ENCODE data around the gene ANKS1B. TPM values are rescaled to one million over a fixed set of nuclear protein-coding genes. Genes with fewer than 3 reads are reported as not detected.

The ANKS1B gene
- total and polyA plus RNA-seq, 4 experiments from 2014 or later = 0.28 to 0.55 TPM; not detected in 2

DNA sequence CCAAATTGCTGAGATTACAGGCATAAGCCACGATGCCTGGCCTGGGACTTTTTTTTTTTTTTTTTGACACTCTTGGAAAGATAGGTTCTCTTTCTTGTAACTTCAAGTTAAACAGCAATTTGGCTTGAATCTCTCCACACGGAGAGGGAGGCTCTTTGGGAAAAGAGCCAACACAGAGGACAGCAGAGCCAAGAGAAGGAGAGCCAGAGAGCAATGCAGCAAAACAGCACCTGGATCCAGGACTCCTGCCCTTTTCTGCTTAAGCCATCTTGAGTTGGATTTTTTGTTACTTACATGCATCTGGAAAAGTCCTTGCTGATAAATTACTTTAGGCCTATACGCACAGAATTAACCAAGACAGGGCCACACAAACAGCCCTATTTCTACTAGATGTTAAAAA, 1162.9 kb downstream of the ANKS1B start:
- Histone ChIP-seq H3K27ac (ENCODE audit: low read depth, low read length) (no peak overlapping the region), H3K27me3 (ENCODE audit: insufficient read depth, low read length) (no peaks in the 10 kb centered on the region), H3K36me3 (ENCODE audit: insufficient read depth, low read length) (no peaks in the 10 kb centered on the region), H3K4me3 (ENCODE audit: low read length in 2 of 2) (no peak overlapping the region), H3K4me1 (ENCODE audit: insufficient read depth, low read length) (no peaks in the 10 kb centered on the region), H3K9me3 (ENCODE audit: control insufficient read depth in 1 of 2, low read length in 2 of 2) (no peaks in the 10 kb centered on the region)
- Mint-ChIP-seq H3K27ac (no peak overlapping the region), H3K27me3 (peaks cover 12 to 14% of the 10 kb centered on the region in 2 donors), H3K4me3 (no peak overlapping the region), H3K9me3 (no peaks in the 10 kb centered on the region), H3K36me3 (no peaks in the 10 kb centered on the region), H3K4me1 (no peaks in the 10 kb centered on the region)
- intact Hi-C loops (cut with micrococcal nuclease) = no loop called here
- CTCF ChIA-PET (ENCODE audit: partially characterized antibody) = interaction anchor here (0.7 kb wide), 1 partner anchor 40 kb away, joined by 3 read pairs; no protein-coding TSS in a partner anchor
- no peak for DNase-seq
- POLR2A ChIA-PET (ENCODE audit: partially characterized antibody) = no interaction called here

DNA sequence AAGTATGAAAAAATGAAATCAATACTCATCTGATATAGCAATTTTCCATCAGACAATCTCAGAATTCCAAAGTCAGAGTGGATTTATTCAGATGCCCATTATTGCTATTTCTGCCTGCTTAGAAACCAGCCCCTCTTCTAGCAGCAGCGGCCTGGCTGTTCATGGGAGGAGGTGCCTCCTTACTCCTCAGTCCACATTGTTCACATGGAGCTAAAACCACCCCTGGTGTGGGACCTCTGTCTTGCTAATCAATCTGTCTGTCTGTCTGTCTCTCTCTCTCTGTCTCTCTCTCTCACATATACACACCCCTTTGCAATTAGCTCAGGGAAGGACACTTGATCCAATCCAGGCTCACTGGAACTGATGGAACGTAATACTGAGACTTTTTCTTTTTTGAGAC, 1163.5 kb downstream of the ANKS1B start:
- H3K27me3 Mint-ChIP-seq = peaks cover 13 to 14% of the 10 kb centered on the region in 2 donors
- Histone ChIP-seq H3K4me1 (ENCODE audit: insufficient read depth, low read length) (no peaks in the 10 kb centered on the region), H3K27ac (ENCODE audit: low read depth, low read length) (no peak overlapping the region), H3K36me3 (ENCODE audit: insufficient read depth, low read length) (no peaks in the 10 kb centered on the region), H3K27me3 (ENCODE audit: insufficient read depth, low read length) (no peaks in the 10 kb centered on the region), H3K4me3 (ENCODE audit: low read length in 2 of 2) (no peak overlapping the region), H3K9me3 (ENCODE audit: control insufficient read depth in 1 of 2, low read length in 2 of 2) (no peaks in the 10 kb centered on the region)
- intact Hi-C loops (cut with micrococcal nuclease) = no loop called here
- H3K4me3 Mint-ChIP-seq = no peak overlapping the region
- no peak overlapping the region for H3K27ac Mint-ChIP-seq
- no peak for DNase-seq
- ChIA-PET POLR2A (ENCODE audit: partially characterized antibody) (no interaction called here), CTCF (ENCODE audit: partially characterized antibody) (interaction anchor here (0.7 kb wide), 1 partner anchor 39 kb away, joined by 3 read pairs; no protein-coding TSS in a partner anchor)
- no peaks in the 10 kb centered on the region for H3K9me3 Mint-ChIP-seq
- H3K36me3 Mint-ChIP-seq = no peaks in the 10 kb centered on the region
- H3K4me1 Mint-ChIP-seq = no peaks in the 10 kb centered on the region

GRCh38 chr12:98819821-98820404, 1164.8 kb downstream of the ANKS1B start:
- intact Hi-C loops (cut with micrococcal nuclease) = no loop called here

DNA sequence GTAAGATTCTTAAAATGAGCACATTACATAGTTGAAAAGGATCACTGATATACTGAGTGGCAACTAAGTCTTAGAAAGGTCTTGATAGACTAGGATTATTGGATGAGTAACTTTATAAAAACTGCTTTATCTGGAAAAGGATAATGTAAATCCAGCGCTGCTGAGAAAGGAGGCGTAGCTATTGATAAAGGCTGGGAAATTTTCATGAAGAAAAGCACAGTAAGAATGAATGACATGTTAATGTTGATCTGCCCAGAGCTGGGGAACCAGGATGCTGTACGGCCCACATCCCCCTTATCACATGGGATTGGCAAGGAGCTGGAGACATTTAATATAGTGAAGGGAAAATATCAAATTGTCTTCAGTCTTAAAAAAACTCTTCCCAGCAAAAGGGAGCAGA, 1165.7 kb downstream of the ANKS1B start:
- Mint-ChIP-seq H3K4me3 (no peak overlapping the region), H3K27ac (no peak overlapping the region), H3K36me3 (no peaks in the 10 kb centered on the region), H3K9me3 (peaks cover 0 to 3% (median 0%) of the 10 kb centered on the region in 8 donors), H3K27me3 (peaks cover 24 to 25% of the 10 kb centered on the region in 2 donors), H3K4me1 (no peaks in the 10 kb centered on the region)
- no peaks in the 10 kb centered on the region for H3K27me3 ChIP-seq (ENCODE audit: insufficient read depth, low read length)
- intact Hi-C loops (cut with micrococcal nuclease) = no loop called here
- ChIA-PET POLR2A (ENCODE audit: partially characterized antibody) (no interaction called here), CTCF (ENCODE audit: partially characterized antibody) (no interaction called here)
- H3K27ac ChIP-seq (ENCODE audit: low read depth, low read length) = no peak overlapping the region
- H3K36me3 ChIP-seq (ENCODE audit: insufficient read depth, low read length) = no peaks in the 10 kb centered on the region
- DNase-seq = no peak
- H3K9me3 ChIP-seq (ENCODE audit: control insufficient read depth in 1 of 2, low read length in 2 of 2) = no peaks in the 10 kb centered on the region
- H3K4me3 ChIP-seq (ENCODE audit: low read length in 2 of 2) = no peak overlapping the region
- H3K4me1 ChIP-seq (ENCODE audit: insufficient read depth, low read length) = no peaks in the 10 kb centered on the region

More at GRCh38 chr12:98819821-98820404, 1164.8 kb downstream of the ANKS1B start:
- H3K9me3 ChIP-seq (ENCODE audit: control insufficient read depth in 1 of 2, low read length in 2 of 2) = no peaks in the 10 kb centered on the region
- H3K27ac ChIP-seq (ENCODE audit: low read depth, low read length) = no peak overlapping the region
- Mint-ChIP-seq H3K4me1 (no peaks in the 10 kb centered on the region), H3K9me3 (peaks cover 0 to 3% (median 0%) of the 10 kb centered on the region in 8 donors), H3K36me3 (no peaks in the 10 kb centered on the region), H3K27me3 (peaks cover 20 to 23% of the 10 kb centered on the region in 2 donors), H3K27ac (no peak overlapping the region), H3K4me3 (no peak overlapping the region)
- POLR2A ChIA-PET (ENCODE audit: partially characterized antibody) = no interaction called here
- CTCF ChIA-PET (ENCODE audit: partially characterized antibody) = no interaction called here
- no peak for DNase-seq
- H3K4me3 ChIP-seq (ENCODE audit: low read length in 2 of 2) = no peak overlapping the region
- H3K36me3 ChIP-seq (ENCODE audit: insufficient read depth, low read length) = no peaks in the 10 kb centered on the region
- no peaks in the 10 kb centered on the region for H3K27me3 ChIP-seq (ENCODE audit: insufficient read depth, low read length)
- no peaks in the 10 kb centered on the region for H3K4me1 ChIP-seq (ENCODE audit: insufficient read depth, low read length)

- Mint-ChIP-seq H3K27me3 (peaks cover 24 to 25% of the 10 kb centered on the region in 2 donors), H3K9me3 (peaks cover 0 to 3% (median 0%) of the 10 kb centered on the region in 8 donors), H3K4me1 (no peaks in the 10 kb centered on the region), H3K27ac (no peak overlapping the region), H3K4me3 (no peak overlapping the region), H3K36me3 (no peaks in the 10 kb centered on the region)
- no peak for DNase-seq
- ChIA-PET CTCF (ENCODE audit: partially characterized antibody) (no interaction called here), POLR2A (ENCODE audit: partially characterized antibody) (no interaction called here)
- Histone ChIP-seq H3K4me3 (ENCODE audit: low read length in 2 of 2) (no peak overlapping the region), H3K36me3 (ENCODE audit: insufficient read depth, low read length) (no peaks in the 10 kb centered on the region), H3K27ac (ENCODE audit: low read depth, low read length) (no peak overlapping the region), H3K27me3 (ENCODE audit: insufficient read depth, low read length) (no peaks in the 10 kb centered on the region), H3K9me3 (ENCODE audit: control insufficient read depth in 1 of 2, low read length in 2 of 2) (no peaks in the 10 kb centered on the region), H3K4me1 (ENCODE audit: insufficient read depth, low read length) (no peaks in the 10 kb centered on the region)
- intact Hi-C loops (cut with micrococcal nuclease) = no loop called here
Measured at GRCh38 chr12:98818239-98818638, 1166.5 kb downstream of the ANKS1B start.

GRCh38 chr12:98817742-98818141, 1167.0 kb downstream of the ANKS1B start:
- Mint-ChIP-seq H3K4me3 (no peak overlapping the region), H3K9me3 (peaks cover 0 to 3% (median 0%) of the 10 kb centered on the region in 8 donors), H3K27ac (no peak overlapping the region), H3K27me3 (peaks cover 24 to 25% of the 10 kb centered on the region in 2 donors), H3K4me1 (no peaks in the 10 kb centered on the region), H3K36me3 (no peaks in the 10 kb centered on the region)
- Histone ChIP-seq H3K4me1 (ENCODE audit: insufficient read depth, low read length) (no peaks in the 10 kb centered on the region), H3K4me3 (ENCODE audit: low read length in 2 of 2) (no peak overlapping the region), H3K27ac (ENCODE audit: low read depth, low read length) (no peak overlapping the region), H3K27me3 (ENCODE audit: insufficient read depth, low read length) (no peaks in the 10 kb centered on the region), H3K36me3 (ENCODE audit: insufficient read depth, low read length) (no peaks in the 10 kb centered on the region), H3K9me3 (ENCODE audit: control insufficient read depth in 1 of 2, low read length in 2 of 2) (no peaks in the 10 kb centered on the region)
- no peak for DNase-seq
- intact Hi-C loops (cut with micrococcal nuclease) = no loop called here
- POLR2A ChIA-PET (ENCODE audit: partially characterized antibody) = no interaction called here
- CTCF ChIA-PET (ENCODE audit: partially characterized antibody) = no interaction called here

- Mint-ChIP-seq H3K9me3 (peaks cover 0 to 3% (median 0%) of the 10 kb centered on the region in 8 donors), H3K27ac (no peak overlapping the region), H3K4me3 (no peak overlapping the region), H3K36me3 (no peaks in the 10 kb centered on the region), H3K4me1 (no peaks in the 10 kb centered on the region), H3K27me3 (peaks cover 24 to 29% of the 10 kb centered on the region in 2 donors)
- Histone ChIP-seq H3K4me3 (ENCODE audit: low read length in 2 of 2) (no peak overlapping the region), H3K4me1 (ENCODE audit: insufficient read depth, low read length) (no peaks in the 10 kb centered on the region), H3K36me3 (ENCODE audit: insufficient read depth, low read length) (no peaks in the 10 kb centered on the region), H3K27me3 (ENCODE audit: insufficient read depth, low read length) (no peaks in the 10 kb centered on the region), H3K27ac (ENCODE audit: low read depth, low read length) (no peak overlapping the region), H3K9me3 (ENCODE audit: control insufficient read depth in 1 of 2, low read length in 2 of 2) (no peaks in the 10 kb centered on the region)
- CTCF ChIA-PET (ENCODE audit: partially characterized antibody) = no interaction called here
- POLR2A ChIA-PET (ENCODE audit: partially characterized antibody) = no interaction called here
- no peak for DNase-seq
- intact Hi-C loops (cut with micrococcal nuclease) = no loop called here
Measured at GRCh38 chr12:98816720-98817119, 1168.0 kb downstream of the ANKS1B start.

All from CD4-positive, alpha-beta memory T cell (primary cell).